Fibroblast of mammary gland (primary cell): ENCODE data around the gene DTWD2.
"Not testable (repeated sequence)": the region's sequence is repeated elsewhere in the genome, so short reads cannot be mapped to it uniquely, and the experiment has no call there.

Experiments used
- DNase-seq: peaks from one replicate; pipeline ENCODE4 v3.0.0-alpha.2; 2010; ENCODE audit warnings: low read depth
- H3K4me3 ChIP-seq: 2 replicates; pipeline ENCODE4 v1.5.1; 2011; ENCODE audit warnings: low read depth, mild to moderate bottlenecking, low read length, moderate library complexity; ENCODE audit not compliant: control insufficient read depth
- CTCF ChIP-seq: conservative IDR thresholded peaks from 2 replicates; pipeline ENCODE4 v1.5.1; 2011; ENCODE audit warnings: low read depth, low read length, inconsistent platforms; ENCODE audit not compliant: control insufficient read depth, insufficient read depth

The DTWD2 gene

GRCh38 chr5:118981783-118982182, 6.6 kb downstream of the DTWD2 start:
- no peak overlapping the region for H3K4me3 ChIP-seq
- TF ChIP-seq CTCF: no peak
- no peak for DNase-seq

GRCh38 chr5:118980438-118980837, 7.9 kb downstream of the DTWD2 start:
- no peak for TF ChIP-seq CTCF
- no peak overlapping the region for H3K4me3 ChIP-seq
- no peak for DNase-seq

GRCh38 chr5:118980017-118980416, 8.3 kb downstream of the DTWD2 start:
- no peak for TF ChIP-seq CTCF
- no peak for DNase-seq
- H3K4me3 ChIP-seq: no peak overlapping the region

- not testable (repeated sequence) for DNase-seq
These were observed 14.4 kb downstream of the DTWD2 start for GRCh38 chr5:118973779-118974445.

GRCh38 chr5:118968925-118969375, 19.4 kb downstream of the DTWD2 start:
- peak; percentile 38 for DNase-seq
- TF ChIP-seq CTCF: no peak

More at GRCh38 chr5:118973779-118974445, 14.4 kb downstream of the DTWD2 start:
- H3K4me3 ChIP-seq: not testable (repeated sequence)

GRCh38 chr5:118968406-118968911, 19.9 kb downstream of the DTWD2 start:
- TF ChIP-seq CTCF: no peak
- no peak for DNase-seq
- H3K4me3 ChIP-seq: no peak overlapping the region

More at GRCh38 chr5:118968925-118969375, 19.4 kb downstream of the DTWD2 start:
- no peak overlapping the region for H3K4me3 ChIP-seq

- TF ChIP-seq CTCF: no peak
- no peak for DNase-seq
- H3K4me3 ChIP-seq: no peak overlapping the region
These were observed 21.3 kb downstream of the DTWD2 start for GRCh38 chr5:118967059-118967508.
